GM12878 (cell line): ENCODE data around the gene ZNF276. TPM values are rescaled to one million over a fixed set of nuclear protein-coding genes. Genes with fewer than 3 reads are reported as not detected.
"Not testable (repeated sequence)": the region's sequence is repeated elsewhere in the genome, so short reads cannot be mapped to it uniquely, and the experiment has no call there.

Experiments used
- ATAC-seq: fragments of 200-7000 bp; cut with Tn5 transposase; 3 replicates; pipeline ENCODE4 v1.9.1; 2020; ENCODE audit warnings: mild to moderate bottlenecking, moderate library complexity
- BruUV-seq: library from RNA; stranded (reverse); fragments of 400-500 nt; replicated peaks from 2 replicates; lab custom pipeline; 2021; lab: Mats Ljungman, UMichigan
- CTCF ChIA-PET: fragments of 300-600 bp; sonication (Branson Sonifier 250); formaldehyde crosslinking; extraction: SDS; loops from one replicate; lab custom pipeline; 2021; ENCODE audit warnings: inconsistent platforms; lab: Yijun Ruan, JAX
- POLR2A ChIA-PET: fragments of 350-600 bp; formaldehyde crosslinking; extraction: SDS; loops from one replicate; lab custom pipeline; 2021; ENCODE audit warnings: inconsistent platforms; lab: Charles Lee
- RAD21 ChIA-PET: fragments of 300-600 bp; sonication (Branson Sonifier 250); formaldehyde crosslinking; loops from one replicate; lab custom pipeline; 2023; ENCODE audit warnings: antibody characterized with exemption; ENCODE audit not compliant: unreplicated experiment; lab: Charles Lee
- SMC1A ChIA-PET: fragments of 300-600 bp; sonication (Branson Sonifier 250); formaldehyde crosslinking; loops from one replicate; lab custom pipeline; 2023; ENCODE audit not compliant: unreplicated experiment, uncharacterized antibody; lab: Charles Lee
- DNase-seq: peaks from one replicate; pipeline ENCODE4 v3.0.0-alpha.2; 2011; ENCODE audit warnings: low read depth, low spot score
- FAIRE-seq: peaks from 3 replicates; lab custom pipeline; 2011; peaks lifted over from hg19 to GRCh38; lab: Jason Lieb, UNC
- H2AFZ ChIP-seq: 2 replicates; pipeline ENCODE4 v1.6.0; 2011; ENCODE audit warnings: low read depth, low read length, control low read depth; ENCODE audit not compliant: control insufficient read depth
- H3K27ac ChIP-seq: 2 replicates; pipeline ENCODE4 v1.5.1; 2011; ENCODE audit warnings: control low read depth; ENCODE audit not compliant: control insufficient read depth, insufficient read depth
- H3K27me3 ChIP-seq, 2 experiments: replicated peaks in 1 of 2; 2 replicates each; pipeline versions ENCODE4 v1.6.0 to v1.6.1; 2011; ENCODE audit warnings: low read length in 1 of 2; ENCODE audit not compliant: control insufficient read depth in 2 of 2, insufficient read depth in 2 of 2
- H3K36me3 ChIP-seq, 2 experiments: 2 replicates each; pipeline ENCODE4 v1.5.1; 2011; ENCODE audit warnings: low read length in 1 of 2; ENCODE audit not compliant: control insufficient read depth in 2 of 2, insufficient read depth in 2 of 2
- H3K4me1 ChIP-seq: 2 replicates; pipeline ENCODE4 v1.6.1; 2011; ENCODE audit warnings: mild to moderate bottlenecking, low read length, moderate library complexity, mixed read lengths; ENCODE audit not compliant: control insufficient read depth, insufficient read depth
- H3K4me2 ChIP-seq: 2 replicates; pipeline ENCODE4 v1.6.0; 2011; ENCODE audit warnings: control low read depth; ENCODE audit not compliant: control insufficient read depth, insufficient read depth
- H3K4me3 ChIP-seq: fragments of 200-600 bp; sonication (generic); 2 replicates; pipeline ENCODE4 v1.5.1; 2016
- H3K79me2 ChIP-seq: 2 replicates; pipeline ENCODE4 v1.6.0; 2011; ENCODE audit warnings: low read length; ENCODE audit not compliant: control insufficient read depth, insufficient read depth
- H3K9ac ChIP-seq: 2 replicates; pipeline ENCODE4 v1.8.0; 2011; ENCODE audit warnings: low read length, control low read depth, mixed read lengths; ENCODE audit not compliant: control insufficient read depth, insufficient read depth
- H3K9me3 ChIP-seq: replicated peaks from 3 replicates; pipeline ENCODE4 v1.5.1; 2011; ENCODE audit warnings: mild to moderate bottlenecking, low read length; ENCODE audit not compliant: control insufficient read depth, insufficient read depth
- H4K20me1 ChIP-seq: 2 replicates; pipeline ENCODE4 v1.6.0; 2011; ENCODE audit not compliant: control insufficient read depth, insufficient read depth
- CBX5 ChIP-seq: sonication (generic); IDR thresholded peaks from 2 replicates; pipeline ENCODE4 v1.6.1; 2016; ENCODE audit warnings: low read depth, moderate library complexity, mild to moderate bottlenecking, inconsistent platforms
- KDM1A ChIP-seq: fragments of 200-600 bp; sonication (generic); IDR thresholded peaks from 2 replicates; pipeline ENCODE4 v1.6.1; 2016; ENCODE audit warnings: borderline replicate concordance
- POLR2A ChIP-seq: IDR thresholded peaks from 2 replicates; pipeline ENCODE4 v1.6.1; 2011; ENCODE audit warnings: low read depth, mild to moderate bottlenecking, low read length
- RFX5 ChIP-seq: IDR thresholded peaks from 2 replicates; pipeline ENCODE4 v1.6.1; 2011; ENCODE audit warnings: low read depth, low read length, improper control_type of control experiment
- TAF1 ChIP-seq: IDR thresholded peaks from 2 replicates; pipeline ENCODE4 v1.6.1; 2011; ENCODE audit warnings: mild to moderate bottlenecking, low read depth, low read length, borderline replicate concordance
- TCF3 ChIP-seq: IDR thresholded peaks from 2 replicates; pipeline ENCODE4 v1.6.1; 2012; ENCODE audit warnings: low read depth, mild to moderate bottlenecking, low read length, borderline replicate concordance; ENCODE audit not compliant: insufficient read depth
- WGBS: methylation state at CpG from one replicate; pipeline ENCODE4 v1.1.6; 2016; ENCODE audit warnings: low lambda C conversion rate; ENCODE audit not compliant: insufficient replicate concordance, insufficient coverage; ENCODE audit errors: missing lambda C conversion rate; 5-methylcytosine and 5-hydroxymethylcytosine counted together
- in situ Hi-C: fragments of 300-500 bp; cut with MboI; formaldehyde crosslinking; loops from 9 replicates; pipeline ENCODE4 v1.14.3; 2018; ENCODE audit warnings: mixed read lengths
- intact Hi-C: fragments of 100-400 bp; cut with micrococcal nuclease; formaldehyde crosslinking; loops from one replicate; pipeline ENCODE4 v1.14.2; 2022; ENCODE audit not compliant: unreplicated experiment
- polyA plus RNA-seq, 11 experiments: library from polyadenylated mRNA; depleted of rRNA in 4 of 11; unstranded in 6 of 11; stranded (reverse) in 5 of 11; fragments of >200 nt; fragmentation: Nextera tagmentation in 4 of 11; fragmentation: Illumina TruSeq in 1 of 11; extraction: Ambion mirVana in 4 of 11; extraction: Trizol in 1 of 11; gene quantifications; 1 replicate in 1 of 11; 2 replicates in 10 of 11; pipeline versions ENCODE4 v1.2.1 to v1.2.3, GENCODE V29; 2011 to 2016; ENCODE audit warnings: inconsistent platforms in 2 of 11, missing spikeins in 2 of 11, low read depth in 1 of 11
- total RNA-seq, 4 experiments: library from RNA; depleted of rRNA in 3 of 4; stranded (reverse); fragments of >200 nt in 3 of 4; fragmentation: Illumina TruSeq in 1 of 4; extraction: Trizol in 1 of 4; gene quantifications; 2 replicates each; pipeline versions ENCODE4 v1.2.1 to v1.2.3, GENCODE V29; 2013 to 2021

Gene ZNF276
- total and polyA plus RNA-seq, 10 of the 15 experiments (the other 5 are each of a cell fraction or from before 2014, with no cell fraction given) = 0.27 to 22.7 (median 8.7) TPM

- no peak for ATAC-seq
- no peak overlapping the region for H3K4me3 ChIP-seq
- no peaks in the 10 kb centered on the region for H3K27me3 ChIP-seq
- 92% methylated on average over 19 of the region's 19 CpGs for WGBS
- no peak overlapping the region for H3K27ac ChIP-seq
- CTCF ChIA-PET = interaction anchor here (0.8 to 1.2 kb wide), 2 partner anchors 39 to 96 kb away, joined by 3 read pairs; no protein-coding TSS in a partner anchor
- H3K9me3 ChIP-seq = no peaks in the 10 kb centered on the region
- SMC1A ChIA-PET = no interaction called here
- TF ChIP-seq KDM1A = no peak
- TF ChIP-seq POLR2A = peak; percentile 49; the same call in 1 of the 2 replicates
- TF ChIP-seq, all 136 proteins: peak for 1
- Histone ChIP-seq H4K20me1 (no peaks in the 10 kb centered on the region; the same call in 1 of the 2 replicates), H3K79me2 (no peaks in the 10 kb centered on the region), H3K9ac (no peak overlapping the region), H3K36me3 (peaks cover 0 to 9% of the 10 kb centered on the region in 2 experiments; a peak in 3 of 4 replicates), H3K4me1 (peaks cover 20% of the 10 kb centered on the region), H2AFZ (no peak overlapping the region), H3K4me2 (no peak overlapping the region)
- BruUV-seq = no TSS peak
- FAIRE-seq (no peak), DNase-seq (no peak)
- in situ Hi-C loops (no loop called here), intact Hi-C loops (no loop called here)
- ChIA-PET RAD21 (no interaction called here), POLR2A (interaction anchor here (0.6 to 1.4 kb wide), 2 partner anchors 9 to 181 kb away, joined by 3 read pairs; no protein-coding TSS in a partner anchor)
Measured at GRCh38 chr16:89697161-89697615, 24.1 kb upstream of the ZNF276 start.

- Histone ChIP-seq H3K4me1 (peaks cover 22% of the 10 kb centered on the region), H3K9ac (no peak overlapping the region)
- FAIRE-seq = no peak
Measured at GRCh38 chr16:89697616-89698331, 23.6 kb upstream of the ZNF276 start.

GRCh38 chr16:89698717-89699116 is 22.6 kb upstream of the ZNF276 start:
- DNase-seq, H3K79me2 ChIP-seq, H3K9me3 ChIP-seq, H4K20me1 ChIP-seq, H3K36me3 ChIP-seq, H3K27me3 ChIP-seq, H3K9ac ChIP-seq, FAIRE-seq, in situ Hi-C loops, H2AFZ ChIP-seq, ATAC-seq, H3K4me2 ChIP-seq, H3K4me3 ChIP-seq, H3K27ac ChIP-seq, intact Hi-C loops, BruUV-seq: not testable (repeated sequence)
- CTCF ChIA-PET = interaction anchor here (0.9 to 3.2 kb wide), 4 partner anchors 40 to 163 kb away, joined by 4 to 56 read pairs (median 8); no protein-coding TSS in a partner anchor
- RAD21 ChIA-PET = interaction anchor here (3.5 kb wide), 1 partner anchor 12 kb away, joined by 19 read pairs; the partner anchor contains the start of gene CDK10
- 98% methylated on average over 13 of the region's 14 CpGs for WGBS
- POLR2A ChIA-PET = interaction anchor here (0.7 to 2.6 kb wide), 3 partner anchors 12 to 67 kb away, joined by 3 to 19 read pairs (median 3); partner anchors contain the start of gene CDK10
- SMC1A ChIA-PET = interaction anchor here (1.0 kb wide), 1 partner anchor 10 kb away, joined by 3 read pairs; no protein-coding TSS in a partner anchor
- peaks cover 22% of the 10 kb centered on the region for H3K4me1 ChIP-seq

More at GRCh38 chr16:89697616-89698331, 23.6 kb upstream of the ZNF276 start:
- Histone ChIP-seq H3K79me2 (no peaks in the 10 kb centered on the region), H3K27ac (no peak overlapping the region), H4K20me1 (no peaks in the 10 kb centered on the region; the same call in 1 of the 2 replicates), H2AFZ (no peak overlapping the region), H3K4me2 (no peak overlapping the region), H3K36me3 (peaks cover 0 to 9% of the 10 kb centered on the region in 2 experiments; a peak in 3 of 4 replicates), H3K27me3 (no peaks in the 10 kb centered on the region), H3K9me3 (no peaks in the 10 kb centered on the region), H3K4me3 (no peak overlapping the region)
- intact Hi-C loops = no loop called here
- TF ChIP-seq TAF1 (no peak), RFX5 (no peak), TCF3 (0 out of 2 replicates have a peak, but pooled peaks have one; percentile 13), CBX5 (no peak)
- BruUV-seq = no TSS peak
- ChIA-PET RAD21 (no interaction called here), POLR2A (interaction anchor here (0.6 to 1.4 kb wide), 2 partner anchors 9 to 182 kb away, joined by 3 read pairs; no protein-coding TSS in a partner anchor), CTCF (interaction anchor here (0.8 kb wide), 1 partner anchor 40 kb away, joined by 3 read pairs; no protein-coding TSS in a partner anchor), SMC1A (no interaction called here)
- ATAC-seq (no peak), DNase-seq (no peak)
- WGBS = 94% methylated on average over 26 of the region's 32 CpGs
- in situ Hi-C loops = no loop called here
